ENCODE measurements around the gene CUX1. TPM values are rescaled to one million over a fixed set of nuclear protein-coding genes. Genes with fewer than 3 reads are reported as not detected.

Gene CUX1
- total RNA-seq, 4 donors from 2014 or later, result 58.2 to 295 (median 76.9) TPM

DNA sequence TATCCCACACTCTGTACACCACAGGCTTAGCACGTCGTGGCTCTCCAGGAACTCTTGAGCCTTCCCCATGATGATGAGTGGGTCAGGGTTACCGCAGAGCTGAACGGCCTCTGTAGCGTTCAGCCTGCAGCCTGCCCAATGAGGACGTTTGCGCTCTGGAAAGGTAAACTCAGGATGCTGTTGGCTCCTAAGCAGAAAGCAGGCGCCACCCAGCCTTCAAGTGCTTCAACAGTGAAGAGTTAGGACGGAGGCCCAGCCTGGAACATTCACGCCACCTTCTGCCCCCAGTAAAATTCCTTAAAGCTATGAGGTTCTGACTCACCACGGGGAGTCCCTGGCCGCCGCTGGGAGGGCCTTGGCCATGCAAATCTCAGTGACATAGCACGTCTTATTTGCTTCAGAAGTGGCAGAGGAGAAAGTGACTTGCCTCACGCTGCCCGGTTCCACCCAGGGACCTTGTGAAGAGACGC is 307.7 kb downstream of the CUX1 start:
- Histone ChIP-seq H3K27ac (peak overlapping the region; percentile 77 to 81), H3K4me3 (no peak overlapping the region), H3K9me3 (no peaks in the 10 kb centered on the region), H3K4me1 (peaks cover 0 to 4% of the 10 kb centered on the region in 2 donors), H3K27me3 (no peaks in the 10 kb centered on the region), H3K36me3 (no peaks in the 10 kb centered on the region)
- intact Hi-C loops (cut with DNase I; ENCODE audit: low total_unique reads), result loop anchor here (10.0 kb wide), 1 partner anchor 310 kb away; the partner anchor contains the start of gene CUX1
- peak; percentile 67 to 82 for DNase-seq
- TF ChIP-seq POLR2A (IDR thresholded peaks at IDR 0.05), result no peak
- TF ChIP-seq, protein P1, sequence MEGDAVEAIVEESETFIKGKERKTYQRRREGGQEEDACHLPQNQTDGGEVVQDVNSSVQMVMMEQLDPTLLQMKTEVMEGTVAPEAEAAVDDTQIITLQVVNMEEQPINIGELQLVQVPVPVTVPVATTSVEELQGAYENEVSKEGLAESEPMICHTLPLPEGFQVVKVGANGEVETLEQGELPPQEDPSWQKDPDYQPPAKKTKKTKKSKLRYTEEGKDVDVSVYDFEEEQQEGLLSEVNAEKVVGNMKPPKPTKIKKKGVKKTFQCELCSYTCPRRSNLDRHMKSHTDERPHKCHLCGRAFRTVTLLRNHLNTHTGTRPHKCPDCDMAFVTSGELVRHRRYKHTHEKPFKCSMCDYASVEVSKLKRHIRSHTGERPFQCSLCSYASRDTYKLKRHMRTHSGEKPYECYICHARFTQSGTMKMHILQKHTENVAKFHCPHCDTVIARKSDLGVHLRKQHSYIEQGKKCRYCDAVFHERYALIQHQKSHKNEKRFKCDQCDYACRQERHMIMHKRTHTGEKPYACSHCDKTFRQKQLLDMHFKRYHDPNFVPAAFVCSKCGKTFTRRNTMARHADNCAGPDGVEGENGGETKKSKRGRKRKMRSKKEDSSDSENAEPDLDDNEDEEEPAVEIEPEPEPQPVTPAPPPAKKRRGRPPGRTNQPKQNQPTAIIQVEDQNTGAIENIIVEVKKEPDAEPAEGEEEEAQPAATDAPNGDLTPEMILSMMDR (IDR thresholded peaks at IDR 0.05), result peak; percentile 16 to 31 (median 28)

DNA sequence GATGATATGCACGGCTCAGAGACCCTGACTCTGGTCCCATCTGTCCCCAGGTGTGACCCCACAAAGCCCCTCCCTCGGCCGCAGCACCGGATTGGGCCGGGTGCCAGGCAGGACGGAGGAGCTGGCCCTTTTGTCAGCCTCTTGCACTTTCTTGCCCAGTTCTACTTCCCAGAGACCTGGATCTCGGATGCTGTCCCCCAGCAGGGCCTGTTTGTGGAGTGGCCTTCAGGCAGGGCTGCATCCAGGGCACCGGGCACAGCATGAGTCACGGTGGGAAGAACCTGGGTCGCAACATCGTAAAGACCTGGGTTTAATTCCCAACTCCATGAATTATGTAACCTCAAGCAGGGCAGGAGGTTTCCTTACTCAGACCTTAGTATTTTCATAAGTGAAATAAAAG is 310.9 kb downstream of the CUX1 start:
- Histone ChIP-seq H3K36me3 (no peaks in the 10 kb centered on the region), H3K4me1 (peaks cover 0 to 4% of the 10 kb centered on the region in 2 donors), H3K27ac (no peak overlapping the region), H3K4me3 (no peak overlapping the region), H3K9me3 (no peaks in the 10 kb centered on the region), H3K27me3 (no peaks in the 10 kb centered on the region)
- intact Hi-C loops (cut with DNase I; ENCODE audit: low total_unique reads), result loop anchor here (10.0 kb wide), 1 partner anchor 314 kb away; the partner anchor contains the start of gene CUX1
- DNase-seq, result no peak
- TF ChIP-seq POLR2A (IDR thresholded peaks at IDR 0.05), result no peak
- TF ChIP-seq, protein P1 (IDR thresholded peaks at IDR 0.05), result no peak

DNA sequence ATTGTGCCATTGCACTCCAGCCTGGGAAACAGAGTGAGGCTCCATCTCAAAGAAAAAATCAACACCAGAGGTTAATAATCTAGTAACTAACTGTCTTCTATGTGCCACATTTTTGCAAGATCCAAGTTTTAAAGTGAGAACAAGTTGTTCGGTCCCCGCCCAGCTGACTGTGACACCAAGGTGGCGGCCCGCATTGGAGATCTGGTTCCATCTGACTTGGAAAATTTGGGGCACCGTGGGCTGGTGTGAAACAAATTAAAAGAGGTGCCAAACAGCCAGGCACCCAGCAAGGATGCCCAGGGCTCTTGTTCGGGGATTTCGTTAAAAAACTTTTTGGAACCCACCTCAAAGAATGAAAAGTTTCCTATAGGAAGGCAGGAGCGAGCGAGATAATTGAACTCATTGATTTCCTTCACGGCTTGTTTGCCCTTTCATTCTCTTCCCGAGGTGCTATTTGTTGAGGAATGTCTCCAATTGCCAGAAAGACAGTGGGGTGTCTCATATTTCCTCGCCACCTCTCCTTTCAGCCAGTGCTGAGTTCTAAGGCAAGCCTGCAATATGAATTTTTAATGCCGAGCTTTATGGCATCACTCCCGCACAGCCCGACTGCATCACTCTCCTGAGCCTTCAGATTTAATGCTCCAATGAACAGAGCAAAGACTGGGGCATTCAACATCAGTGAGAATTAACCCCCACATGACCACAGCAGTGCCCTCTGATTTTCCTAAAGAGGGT is 312.4 kb downstream of the CUX1 start:
- no peaks in the 10 kb centered on the region for H3K36me3 ChIP-seq
- no peak overlapping the region for H3K4me3 ChIP-seq
- intact Hi-C loops (cut with DNase I; ENCODE audit: low total_unique reads), result loop anchor here (10.0 kb wide), 1 partner anchor 315 kb away; the partner anchor contains the start of gene CUX1
- TF ChIP-seq POLR2A (IDR thresholded peaks at IDR 0.05), result no peak
- TF ChIP-seq, protein P1 (IDR thresholded peaks at IDR 0.05), result no peak
- peaks cover 0 to 4% of the 10 kb centered on the region in 2 donors for H3K4me1 ChIP-seq
- no peaks in the 10 kb centered on the region for H3K9me3 ChIP-seq
- no peak overlapping the region for H3K27ac ChIP-seq
- no peak for DNase-seq
- H3K27me3 ChIP-seq, result no peaks in the 10 kb centered on the region

DNA sequence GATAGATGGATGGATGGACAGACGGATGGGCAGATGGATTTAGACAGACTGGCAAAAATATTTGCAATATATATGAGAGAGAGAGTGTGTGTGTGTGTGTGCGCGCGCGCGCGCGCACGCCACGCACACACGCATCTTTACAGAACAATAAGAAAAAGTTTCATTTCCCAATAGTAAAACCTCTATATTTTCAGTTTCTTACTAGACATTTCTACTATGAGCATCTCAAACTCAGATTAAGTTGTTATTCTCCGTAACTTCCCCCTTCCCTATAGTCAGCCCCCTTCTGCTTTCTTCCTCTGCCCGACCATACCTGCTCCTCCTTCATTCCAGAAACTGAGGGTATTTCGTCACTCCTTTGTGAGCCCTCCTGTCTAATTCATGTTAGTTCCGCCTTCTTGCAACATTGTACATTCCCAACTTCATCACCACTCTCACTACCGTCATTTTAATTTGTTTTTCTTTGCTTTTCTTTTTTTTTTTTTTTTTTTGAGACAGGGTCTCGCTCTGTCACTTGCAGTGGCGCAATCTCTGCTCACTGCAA is 314.9 kb downstream of the CUX1 start:
- no peak for DNase-seq
- Histone ChIP-seq H3K36me3 (no peaks in the 10 kb centered on the region), H3K9me3 (no peaks in the 10 kb centered on the region), H3K4me1 (no peaks in the 10 kb centered on the region), H3K4me3 (no peak overlapping the region), H3K27me3 (no peaks in the 10 kb centered on the region), H3K27ac (no peak overlapping the region)
- TF ChIP-seq, protein P1 (IDR thresholded peaks at IDR 0.05), result no peak
- TF ChIP-seq POLR2A (IDR thresholded peaks at IDR 0.05), result no peak
- intact Hi-C loops (cut with DNase I; ENCODE audit: low total_unique reads), result no loop called here

DNA sequence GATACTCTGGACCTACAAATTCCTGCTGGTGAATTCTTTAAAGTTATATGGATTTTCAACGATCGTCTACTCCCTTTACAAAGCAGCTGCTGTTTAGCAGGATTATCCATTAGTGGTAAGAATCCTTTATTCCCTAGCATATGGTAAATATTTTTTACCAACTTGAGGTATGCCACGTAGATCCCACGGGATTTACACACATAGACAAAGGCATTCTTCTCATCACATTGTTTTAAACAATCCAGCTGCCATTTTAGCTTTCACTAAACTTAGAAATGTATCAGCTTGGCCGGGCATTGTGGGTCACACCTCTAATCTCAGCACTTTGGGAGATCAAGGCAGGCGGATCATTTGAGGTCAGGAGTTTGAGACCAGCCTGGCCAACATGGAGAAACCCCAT is 321.2 kb downstream of the CUX1 start:
- no peak overlapping the region for H3K27ac ChIP-seq
- TF ChIP-seq POLR2A (IDR thresholded peaks at IDR 0.05), result no peak
- TF ChIP-seq, protein P1 (IDR thresholded peaks at IDR 0.05), result no peak
- no peaks in the 10 kb centered on the region for H3K9me3 ChIP-seq
- no peak for DNase-seq
- no peaks in the 10 kb centered on the region for H3K36me3 ChIP-seq
- intact Hi-C loops (cut with DNase I; ENCODE audit: low total_unique reads), result no loop called here
- H3K4me3 ChIP-seq, result no peak overlapping the region
- no peaks in the 10 kb centered on the region for H3K27me3 ChIP-seq
- H3K4me1 ChIP-seq, result no peaks in the 10 kb centered on the region

All from uterus (tissue), 4 donors.